NB4 (cell line): ENCODE data around the gene NEK11.

Experiments used
- MYC ChIP-seq: IDR thresholded peaks from 2 replicates; pipeline ENCODE4 v1.6.1; 2011; ENCODE audit warnings: low read depth, low read length
- POLR2A ChIP-seq: IDR thresholded peaks from 2 replicates; pipeline ENCODE4 v1.6.1; 2011; ENCODE audit warnings: mild to moderate bottlenecking; ENCODE audit not compliant: insufficient read length; ENCODE audit errors: extremely low read depth
- TF ChIP-seq, protein P1 (sequence below): IDR thresholded peaks from one replicate; pipeline ENCODE4 v1.5.1; 2012; ENCODE audit warnings: low read depth, low read length
- TF ChIP-seq, protein P2 (sequence below): IDR thresholded peaks from 2 replicates; pipeline ENCODE4 v1.6.1; 2011; ENCODE audit warnings: low read depth, low read length

DNA sequence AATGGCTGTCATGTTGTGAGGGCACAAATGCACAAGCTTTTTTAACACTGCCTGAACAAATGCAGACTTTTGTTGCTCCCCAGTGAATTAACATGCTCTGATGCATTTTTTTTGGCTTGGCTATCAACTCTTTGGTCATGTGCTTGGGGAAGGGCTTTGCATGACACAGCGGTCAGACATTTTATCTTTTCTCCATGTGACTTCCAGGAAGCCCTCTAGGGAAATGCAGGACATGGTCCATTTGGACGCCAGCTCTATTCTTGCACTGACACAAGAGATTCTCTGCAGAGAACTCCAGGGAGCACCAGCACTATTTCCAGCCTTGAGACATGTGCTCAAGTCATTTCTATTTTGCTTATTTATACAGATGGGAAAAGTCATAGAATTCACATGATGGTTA lies 46.2 kb downstream of the NEK11 start:
- TF ChIP-seq POLR2A (no peak), MYC (no peak)
- TF ChIP-seq, protein P1, sequence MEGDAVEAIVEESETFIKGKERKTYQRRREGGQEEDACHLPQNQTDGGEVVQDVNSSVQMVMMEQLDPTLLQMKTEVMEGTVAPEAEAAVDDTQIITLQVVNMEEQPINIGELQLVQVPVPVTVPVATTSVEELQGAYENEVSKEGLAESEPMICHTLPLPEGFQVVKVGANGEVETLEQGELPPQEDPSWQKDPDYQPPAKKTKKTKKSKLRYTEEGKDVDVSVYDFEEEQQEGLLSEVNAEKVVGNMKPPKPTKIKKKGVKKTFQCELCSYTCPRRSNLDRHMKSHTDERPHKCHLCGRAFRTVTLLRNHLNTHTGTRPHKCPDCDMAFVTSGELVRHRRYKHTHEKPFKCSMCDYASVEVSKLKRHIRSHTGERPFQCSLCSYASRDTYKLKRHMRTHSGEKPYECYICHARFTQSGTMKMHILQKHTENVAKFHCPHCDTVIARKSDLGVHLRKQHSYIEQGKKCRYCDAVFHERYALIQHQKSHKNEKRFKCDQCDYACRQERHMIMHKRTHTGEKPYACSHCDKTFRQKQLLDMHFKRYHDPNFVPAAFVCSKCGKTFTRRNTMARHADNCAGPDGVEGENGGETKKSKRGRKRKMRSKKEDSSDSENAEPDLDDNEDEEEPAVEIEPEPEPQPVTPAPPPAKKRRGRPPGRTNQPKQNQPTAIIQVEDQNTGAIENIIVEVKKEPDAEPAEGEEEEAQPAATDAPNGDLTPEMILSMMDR = no peak
- TF ChIP-seq, protein P2, sequence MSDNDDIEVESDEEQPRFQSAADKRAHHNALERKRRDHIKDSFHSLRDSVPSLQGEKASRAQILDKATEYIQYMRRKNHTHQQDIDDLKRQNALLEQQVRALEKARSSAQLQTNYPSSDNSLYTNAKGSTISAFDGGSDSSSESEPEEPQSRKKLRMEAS = no peak
